HepG2 (cell line): ENCODE data around the gene ATP23. TPM values are rescaled to one million over a fixed set of nuclear protein-coding genes. Genes with fewer than 3 reads are reported as not detected.

Source experiments
- AGO2 ChIP-seq: fragments of 200-400 bp; formaldehyde crosslinking; optimal IDR thresholded peaks from 2 replicates; pipeline ENCODE3; 2017; ENCODE audit warnings: mild to moderate bottlenecking, low read depth, low read length, moderate library complexity
- ATF7-NPFF ChIP-seq: sonication (generic); formaldehyde crosslinking; IDR thresholded peaks from 2 replicates; pipeline ENCODE4 v1.8.1; 2023; ENCODE audit warnings: mild to moderate bottlenecking, low read depth, missing genetic modification reagents, moderate library complexity
- CREM ChIP-seq, 2 experiments: sonication (generic) in 1 of 2; formaldehyde crosslinking in 1 of 2; IDR thresholded peaks; 2 replicates each; pipeline versions ENCODE4 v1.4.0 to v1.6.1; 2016 to 2020; ENCODE audit warnings: antibody characterized with exemption in 1 of 2, mild to moderate bottlenecking in 1 of 2, missing genetic modification reagents in 1 of 2
- GATA4 ChIP-seq: sonication (generic); IDR thresholded peaks from 2 replicates; pipeline ENCODE4 v1.6.1; 2016; ENCODE audit warnings: antibody characterized with exemption, low read depth, borderline replicate concordance
- POLR2A ChIP-seq, 2 experiments: IDR thresholded peaks; 2 replicates each; pipeline ENCODE4 v1.6.1; 2011; ENCODE audit warnings: low read depth in 2 of 2, low read length in 2 of 2, mild to moderate bottlenecking in 1 of 2, moderate library complexity in 1 of 2; ENCODE audit not compliant: insufficient read depth in 1 of 2
- RFX5 ChIP-seq: IDR thresholded peaks from 2 replicates; pipeline ENCODE4 v1.6.1; 2011; ENCODE audit warnings: low read depth, low read length, improper control_type of control experiment
- RFXANK ChIP-seq: IDR thresholded peaks from 2 replicates; pipeline ENCODE4 v1.6.1; 2016
- SCMH1 ChIP-seq: sonication (generic); formaldehyde crosslinking; IDR thresholded peaks from 2 replicates; pipeline ENCODE4 v1.9.0; 2021; ENCODE audit warnings: missing genetic modification reagents, mild to moderate bottlenecking, borderline replicate concordance
- SKI ChIP-seq: fragments of 450-650 bp; IDR thresholded peaks from one replicate; pipeline ENCODE4 v1.6.1; 2018; ENCODE audit warnings: mild to moderate bottlenecking; ENCODE audit not compliant: partially characterized antibody
- ZBTB42 ChIP-seq: sonication (generic); formaldehyde crosslinking; IDR thresholded peaks from 2 replicates; pipeline ENCODE4 v1.5.0; 2020; ENCODE audit warnings: mild to moderate bottlenecking, missing genetic modification reagents
- ZC3H13 ChIP-seq: sonication (generic); formaldehyde crosslinking; IDR thresholded peaks from 2 replicates; pipeline ENCODE4 v1.8.1; 2023; ENCODE audit warnings: mild to moderate bottlenecking, missing genetic modification reagents, moderate library complexity
- ZFP36L1 ChIP-seq: sonication (generic); formaldehyde crosslinking; IDR thresholded peaks from 2 replicates; pipeline ENCODE4 v1.8.0; 2022; ENCODE audit warnings: mild to moderate bottlenecking, missing genetic modification reagents, moderate library complexity
- ZFP37 ChIP-seq: sonication (generic); formaldehyde crosslinking; IDR thresholded peaks from 2 replicates; pipeline ENCODE4 v1.4.0; 2020; ENCODE audit warnings: missing genetic modification reagents, borderline replicate concordance
- ZNF562 ChIP-seq: sonication (generic); formaldehyde crosslinking; IDR thresholded peaks from 2 replicates; pipeline ENCODE4 v1.8.0; 2022; ENCODE audit warnings: missing genetic modification reagents, borderline replicate concordance
- ZNF564 ChIP-seq: sonication (generic); formaldehyde crosslinking; IDR thresholded peaks from 2 replicates; pipeline ENCODE4 v1.8.1; 2023; ENCODE audit warnings: mild to moderate bottlenecking, missing genetic modification reagents
- polyA plus RNA-seq, 8 experiments: library from polyadenylated mRNA; depleted of rRNA in 3 of 8; stranded (reverse) in 7 of 8; unstranded in 1 of 8; fragments of >200 nt; fragmentation: Illumina TruSeq in 4 of 8; extraction: Trizol in 4 of 8; gene quantifications; 2 replicates each; pipeline versions ENCODE4 v1.2.1 to v1.2.3, GENCODE V29; 2011 to 2016; ENCODE audit warnings: low read depth in 4 of 8, missing spikeins in 1 of 8, mixed read lengths in 1 of 8; ENCODE audit not compliant: insufficient read depth in 1 of 8
- total RNA-seq, 5 experiments: library from RNA; depleted of rRNA; stranded (reverse); fragments of >200 nt; fragmentation: Illumina TruSeq; extraction: Trizol; gene quantifications; 2 replicates each; pipeline ENCODE4 v1.2.3, GENCODE V29; 2016; ENCODE audit warnings: low read depth in 1 of 5
- TF ChIP-seq, protein P1 (sequence below): sonication (generic); formaldehyde crosslinking; IDR thresholded peaks from 2 replicates; pipeline ENCODE4 v1.5.0; 2020; ENCODE audit warnings: missing genetic modification reagents
- TF ChIP-seq, protein P2 (sequence below): sonication (generic); formaldehyde crosslinking; IDR thresholded peaks from 2 replicates; pipeline ENCODE4 v1.4.0; 2020; ENCODE audit warnings: missing genetic modification reagents
- TF ChIP-seq, protein P3 (sequence below): IDR thresholded peaks from 2 replicates; pipeline ENCODE4 v1.6.1; 2016
- TF ChIP-seq, protein P4 (sequence below): IDR thresholded peaks from 2 replicates; pipeline ENCODE4 v1.6.1; 2016; ENCODE audit warnings: control low read depth

The ATP23 gene
- total and polyA plus RNA-seq, 2 of the 13 experiments (the other 11 are each of a cell fraction or from before 2014, with no cell fraction given) = 12.1 to 14.7 TPM

DNA sequence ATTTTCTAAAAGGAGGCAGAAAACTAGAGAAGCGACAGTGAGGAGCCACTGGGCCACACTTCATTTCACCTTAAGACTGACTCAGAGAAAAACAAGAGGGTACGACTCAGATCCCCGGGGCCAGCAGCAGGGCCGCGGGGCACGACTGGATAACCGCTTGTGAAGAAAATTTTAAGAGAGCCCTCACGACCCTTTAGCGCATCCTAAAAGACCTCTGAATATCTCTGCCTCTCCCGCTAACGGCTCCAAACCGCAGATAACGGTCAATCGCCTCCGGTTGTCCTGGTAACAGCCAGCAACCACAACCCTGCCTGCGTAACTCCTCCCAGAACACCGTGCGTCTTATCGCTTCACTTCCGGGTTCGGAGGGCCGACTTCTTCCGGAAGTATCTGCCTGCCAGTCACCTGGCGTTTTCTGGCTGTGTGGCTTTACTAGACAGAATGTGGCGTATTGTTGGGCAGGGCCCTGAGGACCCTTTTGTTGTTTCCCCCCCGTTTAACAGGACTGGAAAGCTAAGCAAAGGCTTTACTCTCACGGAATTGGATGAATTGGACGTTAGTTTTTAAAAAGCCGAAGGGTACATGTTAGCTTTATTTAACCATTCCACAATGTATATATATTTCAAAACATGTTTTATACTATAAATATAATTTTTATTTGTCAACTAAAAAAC lies 5.4 kb upstream of the ATP23 start (continued):
- no peak for TF ChIP-seq SCMH1 (CRISPR knock-in tag)
- TF ChIP-seq, protein P1, sequence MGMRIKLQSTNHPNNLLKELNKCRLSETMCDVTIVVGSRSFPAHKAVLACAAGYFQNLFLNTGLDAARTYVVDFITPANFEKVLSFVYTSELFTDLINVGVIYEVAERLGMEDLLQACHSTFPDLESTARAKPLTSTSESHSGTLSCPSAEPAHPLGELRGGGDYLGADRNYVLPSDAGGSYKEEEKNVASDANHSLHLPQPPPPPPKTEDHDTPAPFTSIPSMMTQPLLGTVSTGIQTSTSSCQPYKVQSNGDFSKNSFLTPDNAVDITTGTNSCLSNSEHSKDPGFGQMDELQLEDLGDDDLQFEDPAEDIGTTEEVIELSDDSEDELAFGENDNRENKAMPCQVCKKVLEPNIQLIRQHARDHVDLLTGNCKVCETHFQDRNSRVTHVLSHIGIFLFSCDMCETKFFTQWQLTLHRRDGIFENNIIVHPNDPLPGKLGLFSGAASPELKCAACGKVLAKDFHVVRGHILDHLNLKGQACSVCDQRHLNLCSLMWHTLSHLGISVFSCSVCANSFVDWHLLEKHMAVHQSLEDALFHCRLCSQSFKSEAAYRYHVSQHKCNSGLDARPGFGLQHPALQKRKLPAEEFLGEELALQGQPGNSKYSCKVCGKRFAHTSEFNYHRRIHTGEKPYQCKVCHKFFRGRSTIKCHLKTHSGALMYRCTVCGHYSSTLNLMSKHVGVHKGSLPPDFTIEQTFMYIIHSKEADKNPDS (CRISPR knock-in tag) = no peak
- TF ChIP-seq POLR2A (IDR thresholded peaks at IDR 0.05; ENCODE audit: insufficient read depth in 1 of 2, low read depth in 2 of 2, low read length in 2 of 2) = peak; percentile 79 to 87
- peak; percentile 28; the same call in 1 of the 2 replicates for TF ChIP-seq GATA4
- TF ChIP-seq ZFP37 = no peak
- TF ChIP-seq ATF7-NPFF = peak; percentile 28; the same call in 1 of the 2 replicates
- no peak for TF ChIP-seq ZBTB42
- no peak for TF ChIP-seq RFXANK
- TF ChIP-seq, protein P2, sequence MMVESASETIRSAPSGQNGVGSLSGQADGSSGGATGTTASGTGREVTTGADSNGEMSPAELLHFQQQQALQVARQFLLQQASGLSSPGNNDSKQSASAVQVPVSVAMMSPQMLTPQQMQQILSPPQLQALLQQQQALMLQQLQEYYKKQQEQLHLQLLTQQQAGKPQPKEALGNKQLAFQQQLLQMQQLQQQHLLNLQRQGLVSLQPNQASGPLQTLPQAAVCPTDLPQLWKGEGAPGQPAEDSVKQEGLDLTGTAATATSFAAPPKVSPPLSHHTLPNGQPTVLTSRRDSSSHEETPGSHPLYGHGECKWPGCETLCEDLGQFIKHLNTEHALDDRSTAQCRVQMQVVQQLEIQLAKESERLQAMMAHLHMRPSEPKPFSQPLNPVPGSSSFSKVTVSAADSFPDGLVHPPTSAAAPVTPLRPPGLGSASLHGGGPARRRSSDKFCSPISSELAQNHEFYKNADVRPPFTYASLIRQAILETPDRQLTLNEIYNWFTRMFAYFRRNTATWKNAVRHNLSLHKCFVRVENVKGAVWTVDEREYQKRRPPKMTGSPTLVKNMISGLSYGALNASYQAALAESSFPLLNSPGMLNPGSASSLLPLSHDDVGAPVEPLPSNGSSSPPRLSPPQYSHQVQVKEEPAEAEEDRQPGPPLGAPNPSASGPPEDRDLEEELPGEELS (CRISPR knock-in tag) = no peak
- TF ChIP-seq ZC3H13 (CRISPR knock-in tag) = no peak
- no peak for TF ChIP-seq ZNF562 (CRISPR knock-in tag)
- TF ChIP-seq ZNF564 (CRISPR knock-in tag) = no peak
- TF ChIP-seq, protein P3, sequence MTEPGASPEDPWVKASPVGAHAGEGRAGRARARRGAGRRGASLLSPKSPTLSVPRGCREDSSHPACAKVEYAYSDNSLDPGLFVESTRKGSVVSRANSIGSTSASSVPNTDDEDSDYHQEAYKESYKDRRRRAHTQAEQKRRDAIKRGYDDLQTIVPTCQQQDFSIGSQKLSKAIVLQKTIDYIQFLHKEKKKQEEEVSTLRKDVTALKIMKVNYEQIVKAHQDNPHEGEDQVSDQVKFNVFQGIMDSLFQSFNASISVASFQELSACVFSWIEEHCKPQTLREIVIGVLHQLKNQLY (CRISPR knock-in tag) = no peak
- no peak for TF ChIP-seq AGO2
- TF ChIP-seq RFX5 = peak; percentile 78; the same call in 1 of the 2 replicates
- TF ChIP-seq, protein P4, sequence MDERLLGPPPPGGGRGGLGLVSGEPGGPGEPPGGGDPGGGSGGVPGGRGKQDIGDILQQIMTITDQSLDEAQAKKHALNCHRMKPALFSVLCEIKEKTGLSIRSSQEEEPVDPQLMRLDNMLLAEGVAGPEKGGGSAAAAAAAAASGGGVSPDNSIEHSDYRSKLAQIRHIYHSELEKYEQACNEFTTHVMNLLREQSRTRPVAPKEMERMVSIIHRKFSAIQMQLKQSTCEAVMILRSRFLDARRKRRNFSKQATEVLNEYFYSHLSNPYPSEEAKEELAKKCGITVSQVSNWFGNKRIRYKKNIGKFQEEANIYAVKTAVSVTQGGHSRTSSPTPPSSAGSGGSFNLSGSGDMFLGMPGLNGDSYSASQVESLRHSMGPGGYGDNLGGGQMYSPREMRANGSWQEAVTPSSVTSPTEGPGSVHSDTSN (CRISPR knock-in tag) = peak; percentile 73
- no peak for TF ChIP-seq SKI
- TF ChIP-seq CREM (IDR thresholded peaks at IDR 0.05) = peak; percentile 62
- TF ChIP-seq CREM (CRISPR knock-in tag; IDR thresholded peaks at IDR 0.05) = no peak
- TF ChIP-seq ZFP36L1 (CRISPR knock-in tag) = no peak
